Prostate gland (tissue), 2 donors: Measurements from ENCODE around the gene SCARB1. TPM values are rescaled to one million over a fixed set of nuclear protein-coding genes. Genes with fewer than 3 reads are reported as not detected.

Experiments used
- DNase-seq: peaks from one replicate; pipeline ENCODE4 v3.0.0-alpha.2; 2019; ENCODE audit warnings: low spot score
- H3K27ac ChIP-seq, 2 donors: fragments of 200-600 bp; sonication (generic); 2 replicates each; pipeline ENCODE4 v1.5.1; 2017 to 2019
- H3K27me3 ChIP-seq: fragments of 200-600 bp; sonication (generic); replicated peaks from 2 replicates; pipeline ENCODE4 v1.5.1; 2019; ENCODE audit not compliant: insufficient read depth
- H3K36me3 ChIP-seq, 2 donors: fragments of 200-600 bp; sonication (generic); 1 replicate in 1 of 2; 2 replicates in 1 of 2; pipeline versions ENCODE4 v1.5.1 to v1.8.1; 2017 to 2019
- H3K4me1 ChIP-seq: fragments of 200-600 bp; sonication (generic); replicated peaks from 2 replicates; pipeline ENCODE4 v1.5.1; 2019
- H3K4me3 ChIP-seq, 2 donors: fragments of 200-600 bp; sonication (generic); 2 replicates each; pipeline ENCODE4 v1.5.1; 2017 to 2019
- H3K9me3 ChIP-seq: fragments of 200-600 bp; sonication (generic); 2 replicates; pipeline ENCODE4 v1.5.1; 2017
- CTCF ChIP-seq, 4 experiments: fragments of 200-600 bp in 2 of 4; fragments of 450-650 bp in 2 of 4; sonication (generic) in 2 of 4; IDR thresholded peaks; 1 replicate in 3 of 4; 2 replicates in 1 of 4; pipeline ENCODE4 v1.5.1; 2016 to 2019; ENCODE audit warnings: antibody characterized with exemption in 4 of 4, mild to moderate bottlenecking in 2 of 4, moderate library complexity in 2 of 4
- POLR2A ChIP-seq: fragments of 450-650 bp; IDR thresholded peaks from one replicate; pipeline ENCODE4 v1.6.1; 2016; ENCODE audit warnings: antibody characterized with exemption, mild to moderate bottlenecking
- POLR2AphosphoS5 ChIP-seq: sonication (generic); formaldehyde crosslinking; IDR thresholded peaks from one replicate; pipeline ENCODE4 v1.6.1; 2017; ENCODE audit warnings: antibody characterized with exemption
- WGBS: methylation state at CpG from one replicate; pipeline ENCODE4 v1.1.5; 2018; 5-methylcytosine and 5-hydroxymethylcytosine counted together
- intact Hi-C: fragments of 100-400 bp; cut with DNase I; formaldehyde crosslinking; loops from one replicate; pipeline ENCODE4 v1.14.2; 2022
- total RNA-seq, 2 donors: library from RNA; depleted of rRNA; stranded (reverse); fragments of >200 nt; gene quantifications; one replicate each; pipeline ENCODE4 v1.1.0, GENCODE V29; 2016

Gene SCARB1
- total RNA-seq, 2 donors from 2014 or later: 28.0 to 44.4 TPM

DNA sequence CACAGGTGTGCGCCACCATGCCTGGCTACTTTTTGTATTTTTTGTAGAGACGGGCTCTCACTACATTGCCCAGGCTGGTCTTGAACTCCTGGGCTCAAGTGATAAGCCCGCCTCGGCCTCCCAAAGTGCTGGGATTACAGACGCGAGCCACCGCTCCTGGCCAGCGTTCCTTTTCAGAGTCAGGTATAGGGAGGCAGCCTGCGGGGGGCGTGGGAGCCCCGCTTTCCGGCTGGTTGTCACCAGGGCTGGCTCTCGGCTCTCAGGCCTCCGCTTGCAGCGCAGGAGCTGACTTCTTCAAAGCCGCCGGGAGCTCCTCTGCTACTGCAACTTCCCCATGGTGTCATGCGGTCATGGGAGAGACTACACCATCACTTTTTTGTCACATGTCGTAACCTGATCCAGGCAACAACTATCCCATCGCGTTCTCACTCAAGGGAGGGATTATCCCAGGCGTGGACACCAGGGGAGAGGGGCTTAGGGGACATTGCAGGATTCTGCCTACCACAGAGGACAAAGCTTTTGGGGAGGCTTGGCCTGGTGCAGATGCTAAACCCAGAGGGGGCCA, 129.4 kb downstream of the SCARB1 start:
- no peak overlapping the region for H3K4me3 ChIP-seq
- no peak for DNase-seq
- 86% methylated on average over 22 of the region's 22 CpGs for WGBS
- H3K27ac ChIP-seq: no peak overlapping the region
- intact Hi-C loops: no loop called here
- H3K4me1 ChIP-seq: peaks cover 7% of the 10 kb centered on the region
- no peaks in the 10 kb centered on the region for H3K9me3 ChIP-seq
- TF ChIP-seq POLR2A: no peak
- no peak for TF ChIP-seq POLR2AphosphoS5
- TF ChIP-seq CTCF (IDR thresholded peaks at IDR 0.05): no peak
- no peaks in the 10 kb centered on the region for H3K27me3 ChIP-seq
- no peaks in the 10 kb centered on the region for H3K36me3 ChIP-seq

DNA sequence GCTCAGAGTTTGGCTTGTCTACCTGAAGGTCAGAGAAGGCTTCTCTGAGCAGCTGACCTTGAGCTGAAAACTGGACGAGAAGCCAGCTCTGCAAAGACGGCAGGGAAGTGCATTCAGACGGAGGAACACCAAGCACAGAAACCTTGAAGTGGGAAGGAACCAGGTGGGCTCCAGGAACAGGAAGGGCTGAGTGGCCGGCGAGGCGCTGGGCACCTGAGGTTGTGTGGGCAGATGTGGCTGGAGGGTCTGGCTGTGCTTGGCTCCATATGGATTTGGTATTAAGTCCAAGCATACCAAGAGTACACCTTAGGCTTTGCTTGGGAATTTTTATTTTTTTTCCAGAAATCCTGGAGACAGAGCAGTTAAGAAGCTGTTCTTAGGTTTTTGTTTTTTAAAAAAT, 130.6 kb downstream of the SCARB1 start:
- Histone ChIP-seq H3K4me3 (no peak overlapping the region), H3K27ac (peak overlapping the region; percentile 13 to 19), H3K36me3 (no peaks in the 10 kb centered on the region), H3K27me3 (no peaks in the 10 kb centered on the region), H3K4me1 (peaks cover 7% of the 10 kb centered on the region), H3K9me3 (no peaks in the 10 kb centered on the region)
- 61% methylated on average over 6 of the region's 6 CpGs for WGBS
- intact Hi-C loops: no loop called here
- TF ChIP-seq CTCF (IDR thresholded peaks at IDR 0.05) (no peak), POLR2AphosphoS5 (no peak), POLR2A (no peak)
- no peak for DNase-seq

GRCh38 chr12:124732275-124733075, 131.2 kb downstream of the SCARB1 start:
- Histone ChIP-seq H3K27ac (peak overlapping the region; percentile 13 to 19), H3K4me3 (no peak overlapping the region), H3K4me1 (peaks cover 8% of the 10 kb centered on the region), H3K36me3 (no peaks in the 10 kb centered on the region), H3K9me3 (no peaks in the 10 kb centered on the region), H3K27me3 (no peaks in the 10 kb centered on the region)
- no peak for TF ChIP-seq POLR2A
- no peak for TF ChIP-seq POLR2AphosphoS5
- TF ChIP-seq CTCF (IDR thresholded peaks at IDR 0.05): no peak
- no peak for DNase-seq
- intact Hi-C loops: no loop called here
- 45% methylated on average over 17 of the region's 17 CpGs for WGBS

GRCh38 chr12:124731869-124732268, 131.8 kb downstream of the SCARB1 start:
- H3K4me1 ChIP-seq: peaks cover 13% of the 10 kb centered on the region
- intact Hi-C loops: no loop called here
- no peaks in the 10 kb centered on the region for H3K9me3 ChIP-seq
- H3K27me3 ChIP-seq: no peaks in the 10 kb centered on the region
- H3K36me3 ChIP-seq: no peaks in the 10 kb centered on the region
- H3K27ac ChIP-seq: no peak overlapping the region
- no peak overlapping the region for H3K4me3 ChIP-seq
- no peak for DNase-seq
- WGBS: 95% methylated on average over 2 of the region's 2 CpGs
- no peak for TF ChIP-seq POLR2A
- no peak for TF ChIP-seq POLR2AphosphoS5
- TF ChIP-seq CTCF (IDR thresholded peaks at IDR 0.05): no peak
